Measurements from ENCODE around the gene PTPRU.

The PTPRU gene

GRCh38 chr1:29343476-29343875, 107.2 kb downstream of the PTPRU start:
- DNase-seq: no peak

DNA sequence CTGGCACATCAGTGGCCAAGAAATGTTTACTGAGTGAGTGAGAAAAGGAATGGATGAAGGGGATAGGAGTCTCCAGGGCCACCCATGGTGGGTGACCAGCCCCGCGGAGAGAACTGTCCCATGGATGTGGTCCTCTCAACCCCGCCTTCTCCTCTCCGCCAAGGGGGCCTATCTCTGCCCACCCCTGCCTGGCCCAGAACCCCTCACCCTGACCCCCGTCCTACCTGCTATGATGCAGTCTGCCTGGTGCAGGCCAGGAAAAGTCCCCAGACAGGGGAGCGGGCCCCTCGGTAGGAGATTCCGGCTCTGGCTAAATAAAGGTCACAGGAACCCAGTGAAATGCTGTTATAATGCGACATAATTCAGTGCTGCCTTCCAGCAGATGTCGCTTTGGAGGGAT, 107.6 kb downstream of the PTPRU start:
- no peak for DNase-seq

GRCh38 chr1:29344336-29344735, 108.0 kb downstream of the PTPRU start:
- no peak for DNase-seq

DNA sequence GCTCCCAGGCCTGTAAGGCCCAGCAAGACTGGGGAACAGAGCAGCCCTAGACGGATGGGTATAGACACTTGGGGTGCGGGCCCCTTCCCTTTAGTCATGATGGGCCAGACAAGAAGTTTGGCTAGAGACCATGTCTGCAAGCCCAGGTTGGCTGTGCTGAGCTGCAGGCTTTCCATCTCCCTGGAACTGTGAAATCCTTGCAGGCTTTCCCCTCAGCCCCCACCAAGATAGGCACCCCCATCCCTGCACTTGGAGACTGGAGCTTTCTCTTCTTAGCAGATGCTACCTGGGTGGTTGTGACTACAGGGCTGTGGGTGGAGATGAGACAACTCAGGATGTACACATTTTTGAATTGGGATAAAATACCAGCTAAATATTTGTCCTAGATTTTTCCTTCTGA, 110.3 kb downstream of the PTPRU start:
- DNase-seq: no peak

- DNase-seq: no peak
These were observed 113.7 kb downstream of the PTPRU start for GRCh38 chr1:29349871-29350491.

DNA sequence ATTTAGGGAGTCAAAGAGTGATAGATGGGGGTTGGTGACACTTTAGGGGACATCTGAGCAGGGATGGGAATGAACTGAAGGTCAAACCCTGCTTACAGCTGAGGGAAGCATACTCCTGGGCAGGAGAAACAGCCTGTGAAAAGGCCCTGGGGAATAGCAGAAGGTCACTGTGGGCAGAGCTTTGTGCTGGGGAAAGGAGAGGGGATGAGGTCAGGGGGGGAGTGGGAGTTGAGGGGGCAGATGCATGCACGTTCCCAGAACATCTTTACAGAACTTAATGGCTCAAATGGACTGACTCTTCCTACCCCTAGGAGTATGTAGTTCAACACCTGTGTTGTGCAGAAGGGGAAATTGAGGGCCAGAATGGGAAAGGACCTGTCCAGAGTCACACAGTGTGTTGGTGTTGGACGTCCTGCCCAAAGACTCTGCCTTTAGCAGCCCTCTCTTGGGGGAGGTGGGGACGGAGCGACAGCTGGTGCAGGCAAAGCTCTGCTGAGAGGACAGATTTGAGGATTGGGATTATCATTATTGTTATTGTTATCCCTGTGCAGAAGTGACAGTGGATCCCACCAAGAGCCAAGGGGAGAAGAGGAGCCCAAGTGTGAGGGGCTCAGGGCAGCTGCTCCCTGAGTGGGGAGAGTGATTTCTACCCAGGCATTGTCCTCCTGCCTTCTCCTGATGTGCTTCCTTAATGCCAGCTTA, 116.5 kb downstream of the PTPRU start:
- no peak for DNase-seq

DNA sequence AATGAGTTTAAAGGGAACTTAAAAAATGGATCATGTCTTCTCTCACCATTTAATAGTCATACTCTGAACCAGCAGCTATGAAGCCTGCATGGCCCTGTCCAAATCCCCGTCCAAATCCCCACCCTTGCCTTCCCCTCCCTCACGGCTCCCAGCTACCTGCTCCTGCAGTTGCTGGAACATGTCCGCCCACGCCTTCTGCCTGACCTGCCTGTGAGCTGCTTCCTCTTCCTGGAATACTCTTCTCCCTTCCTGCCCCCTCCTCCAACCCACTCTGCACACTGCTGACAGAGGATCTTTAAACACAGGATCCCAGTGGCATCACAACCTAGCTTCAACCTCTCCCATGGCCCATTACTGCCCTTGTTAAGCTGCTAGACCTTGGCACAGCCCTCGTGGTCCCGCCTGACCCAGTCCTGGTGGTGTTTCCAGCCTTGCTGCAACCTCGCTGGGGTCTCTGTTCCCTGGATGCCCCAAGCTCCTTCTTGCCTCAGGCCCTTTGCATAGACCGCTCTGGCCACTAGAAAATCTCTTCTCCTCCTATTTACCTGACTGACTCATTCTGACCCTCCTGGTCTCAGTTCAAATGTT, 118.3 kb downstream of the PTPRU start:
- DNase-seq: no peak

- DNase-seq: no peak
These were observed 119.1 kb downstream of the PTPRU start for GRCh38 chr1:29355375-29355774.

DNA sequence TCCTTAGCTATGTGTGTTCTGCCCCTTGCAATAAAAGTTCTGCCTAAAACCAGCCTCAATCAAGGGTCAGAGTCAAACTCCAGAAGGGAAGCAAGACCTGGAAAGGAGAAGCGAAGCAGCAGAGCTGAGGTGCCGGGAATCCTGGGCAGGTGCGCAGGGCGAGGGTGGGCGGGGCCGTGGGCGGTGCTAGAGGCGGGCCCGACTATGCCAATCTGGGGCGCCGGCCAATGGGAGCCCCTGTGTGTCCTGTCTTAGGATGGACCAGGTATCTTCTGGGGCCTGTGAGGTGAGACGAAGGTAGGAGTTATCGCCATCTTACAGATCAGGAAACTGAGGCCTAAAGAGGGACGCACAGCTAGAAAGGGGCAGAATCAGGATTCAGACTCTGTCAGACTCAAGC, 120.3 kb downstream of the PTPRU start:
- no peak for DNase-seq

GRCh38 chr1:29357452-29357851, 121.1 kb downstream of the PTPRU start:
- DNase-seq: no peak

DNA sequence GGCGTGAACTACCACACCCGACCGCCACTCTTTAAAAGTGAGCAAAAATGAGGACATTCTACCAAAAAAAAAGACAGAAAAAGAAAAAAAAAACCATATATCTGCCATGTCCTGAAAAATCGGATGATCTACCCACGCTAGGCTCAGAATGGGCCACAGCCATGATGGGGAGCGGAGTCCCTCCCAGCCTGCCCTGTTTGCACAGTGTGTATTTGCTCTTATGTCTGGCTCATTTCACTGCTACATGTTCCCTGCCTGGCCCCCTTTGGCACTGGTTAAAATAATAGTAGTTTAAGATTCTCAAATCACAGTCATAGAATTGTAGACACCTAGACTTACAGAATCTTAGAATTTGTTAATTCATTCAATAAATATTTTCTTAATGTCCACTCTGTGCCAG, 121.9 kb downstream of the PTPRU start:
- DNase-seq: no peak

- no peak for DNase-seq
These were observed 124.4 kb downstream of the PTPRU start for GRCh38 chr1:29360768-29361167.

DNA sequence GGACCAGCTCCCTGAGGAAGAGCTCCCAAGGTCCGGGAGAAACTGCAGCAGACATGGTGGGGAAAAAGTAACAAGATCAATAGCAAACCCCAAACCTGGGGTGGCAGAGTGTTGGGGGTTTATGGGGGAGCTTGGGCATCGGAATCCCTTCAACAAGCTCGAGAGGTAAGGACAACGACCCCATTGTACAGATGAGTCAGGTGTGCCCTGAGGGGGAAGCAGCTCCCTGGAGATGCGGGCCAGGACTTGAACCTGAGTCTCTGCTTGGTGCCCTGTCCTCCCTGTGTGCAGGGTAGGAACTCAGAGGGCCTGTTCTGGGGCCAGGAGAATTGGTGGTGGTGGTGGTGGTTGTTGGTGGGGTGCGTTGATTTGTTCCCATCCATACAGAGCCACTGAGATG, 125.4 kb downstream of the PTPRU start:
- DNase-seq: no peak

DNA sequence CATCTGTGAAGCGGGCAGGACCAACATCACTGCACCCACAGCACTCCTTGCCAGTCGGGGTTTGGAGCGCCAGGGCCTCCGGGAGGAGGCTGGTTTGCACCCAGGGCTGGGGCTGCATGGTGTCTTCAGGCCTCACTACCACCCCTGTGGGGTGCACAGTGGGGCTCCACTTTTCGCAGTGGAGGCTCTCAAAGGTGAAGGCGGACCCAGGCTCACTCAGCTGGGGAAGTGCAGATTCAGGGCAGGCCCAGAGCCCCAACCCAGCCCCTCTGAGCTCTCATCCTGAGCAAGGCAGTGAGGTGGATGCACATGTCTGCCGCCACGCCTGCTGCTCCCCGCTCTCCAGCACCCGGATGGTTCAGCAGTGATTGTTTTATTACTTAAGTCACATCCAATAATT, 125.8 kb downstream of the PTPRU start:
- DNase-seq: no peak

DNA sequence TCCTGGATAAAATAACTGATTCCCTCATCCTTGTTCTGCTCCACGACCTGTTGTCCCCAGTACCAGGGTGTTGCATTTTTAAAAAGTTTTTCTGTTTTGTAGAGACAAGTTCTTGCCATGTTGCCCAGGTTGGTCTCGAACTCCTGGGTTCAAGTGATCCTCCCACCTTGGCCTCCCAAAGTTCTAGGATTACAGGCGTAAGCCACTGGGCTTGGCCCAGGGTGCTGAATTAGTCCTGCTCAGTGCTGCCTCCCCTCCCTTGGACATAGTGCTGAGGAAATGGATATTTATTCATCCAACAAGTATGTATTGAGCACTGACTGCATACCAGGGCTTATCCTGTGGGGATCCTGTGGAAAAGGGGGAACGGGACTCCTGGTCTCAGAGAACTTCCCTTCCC, 126.4 kb downstream of the PTPRU start:
- DNase-seq: no peak

DNA sequence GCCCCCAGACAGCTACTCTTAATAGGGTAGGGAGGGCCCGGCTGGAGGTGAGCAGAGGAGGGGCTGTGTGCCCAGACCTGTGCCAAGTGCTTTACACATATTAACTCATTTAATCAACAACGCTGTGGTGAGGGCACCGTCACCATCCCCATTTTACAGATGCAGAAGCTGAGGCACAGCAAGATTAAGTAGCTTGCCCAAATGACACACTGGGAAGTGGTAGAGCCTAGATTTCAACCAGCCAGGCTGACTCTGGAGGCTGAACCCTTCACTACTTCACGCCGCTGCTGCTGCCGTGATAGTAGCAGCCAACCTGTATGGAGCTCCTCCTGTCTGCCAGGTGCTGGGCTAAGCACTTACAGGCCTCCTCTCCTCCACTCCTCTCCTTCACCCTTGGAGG, 127.2 kb downstream of the PTPRU start:
- no peak for DNase-seq

DNA sequence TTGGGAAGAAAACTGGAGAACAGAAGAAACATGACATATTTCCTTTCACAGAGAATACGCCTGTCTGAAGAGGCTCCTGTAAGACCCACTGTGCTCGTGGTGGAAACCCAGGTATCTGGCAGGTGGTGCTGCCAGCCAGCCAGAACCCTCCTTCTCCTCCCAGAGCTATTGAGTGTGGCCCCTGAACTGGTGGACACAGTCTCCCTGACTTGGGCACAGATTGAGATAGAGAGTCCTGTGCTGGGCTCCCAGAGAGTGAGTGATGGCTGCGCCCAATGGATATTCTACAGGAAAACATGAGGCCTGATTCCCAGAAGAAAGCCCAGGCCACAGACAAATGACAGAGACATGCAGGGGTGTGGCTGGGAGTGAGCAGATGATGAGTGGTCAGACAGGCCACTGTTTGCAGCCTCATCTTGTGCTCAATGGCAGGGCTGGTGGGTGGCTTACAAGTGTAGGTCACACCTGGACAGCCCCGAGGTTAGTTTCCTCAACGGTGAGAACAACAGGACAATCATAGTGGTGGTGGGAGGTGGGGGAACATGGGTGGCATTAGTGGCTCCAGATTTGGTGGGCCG, 127.9 kb downstream of the PTPRU start:
- no peak for DNase-seq

DNA sequence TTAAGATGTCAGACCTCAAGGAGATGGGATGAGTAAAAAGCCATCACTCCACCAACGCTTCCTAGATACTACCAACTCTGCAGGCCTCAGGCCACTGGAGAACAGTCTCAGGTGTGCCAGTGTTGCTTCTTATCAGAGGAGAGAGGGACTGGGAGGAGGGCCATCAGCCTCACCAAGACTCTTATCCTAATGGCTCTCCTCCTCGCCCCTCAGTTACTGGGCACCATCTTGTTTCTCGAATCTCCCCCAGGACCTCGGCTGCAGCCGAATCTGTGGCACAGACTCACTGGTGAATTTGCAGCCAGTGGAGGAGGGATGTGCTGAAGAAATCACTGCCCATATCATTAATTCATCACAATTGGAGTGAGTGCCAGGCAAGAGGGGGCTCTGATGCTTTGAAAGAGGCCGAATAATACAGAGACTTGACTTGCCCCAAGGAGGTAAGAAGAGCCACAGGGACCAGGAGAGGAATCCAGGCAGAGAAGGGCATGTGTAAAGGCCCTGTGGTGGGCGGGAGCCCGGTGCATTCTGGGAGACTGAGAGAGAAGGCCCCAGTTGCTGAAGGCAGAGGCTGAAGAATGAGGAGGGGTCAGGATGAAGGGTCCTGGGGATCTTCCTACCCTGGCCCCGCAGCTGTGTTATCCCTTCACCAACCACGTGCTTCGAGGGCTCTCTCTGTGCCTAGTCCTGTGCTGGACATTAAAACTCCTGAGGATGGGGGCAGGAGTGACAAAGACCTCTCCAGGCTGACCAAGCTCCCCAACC, 129.8 kb downstream of the PTPRU start:
- no peak for DNase-seq

- DNase-seq: no peak
These were observed 132.9 kb downstream of the PTPRU start for GRCh38 chr1:29368936-29369932.

GRCh38 chr1:29370067-29370466, 133.7 kb downstream of the PTPRU start:
- no peak for DNase-seq

DNA sequence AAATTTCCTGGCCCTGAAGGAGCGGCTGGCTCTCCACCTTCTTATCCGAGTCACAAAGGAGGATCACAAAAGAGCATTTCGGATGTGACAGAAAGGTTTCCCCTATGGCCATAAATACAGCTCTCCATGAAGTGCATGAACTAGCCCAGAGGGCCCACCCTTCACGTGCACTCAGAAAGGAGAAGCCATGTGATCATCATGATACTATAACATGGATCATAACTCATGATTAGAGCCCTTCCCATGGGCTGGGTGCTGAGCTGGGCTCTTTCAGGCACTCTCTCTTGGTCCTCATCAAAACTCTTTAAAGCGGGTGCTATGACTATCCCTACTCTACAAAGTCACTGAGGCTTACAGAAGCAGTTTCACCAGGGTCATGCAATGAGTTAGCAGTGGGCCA, 135.0 kb downstream of the PTPRU start:
- no peak for DNase-seq

DNA sequence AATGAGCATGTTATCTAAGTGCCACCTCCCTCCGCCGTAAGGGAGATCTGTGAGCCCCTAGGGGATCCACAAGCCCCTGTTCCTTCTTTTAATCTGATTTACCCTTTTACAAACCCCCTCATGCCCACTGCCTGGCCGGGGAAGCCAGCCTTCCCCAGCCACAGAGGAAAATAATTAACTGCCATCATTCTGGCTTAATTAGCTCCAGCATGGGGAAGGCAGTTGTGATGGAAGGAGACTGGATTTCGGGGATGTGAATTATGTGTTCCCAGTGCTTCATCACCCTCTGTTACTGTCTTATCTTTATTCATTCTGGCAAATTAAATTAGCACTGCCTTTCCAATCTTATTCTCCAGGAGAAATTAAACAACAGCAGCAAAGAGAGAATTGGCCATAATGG, 135.8 kb downstream of the PTPRU start:
- no peak for DNase-seq

Measured in KG1 (cell line).